ENCODE measurements around the gene SNX11.

The SNX11 gene

DNA sequence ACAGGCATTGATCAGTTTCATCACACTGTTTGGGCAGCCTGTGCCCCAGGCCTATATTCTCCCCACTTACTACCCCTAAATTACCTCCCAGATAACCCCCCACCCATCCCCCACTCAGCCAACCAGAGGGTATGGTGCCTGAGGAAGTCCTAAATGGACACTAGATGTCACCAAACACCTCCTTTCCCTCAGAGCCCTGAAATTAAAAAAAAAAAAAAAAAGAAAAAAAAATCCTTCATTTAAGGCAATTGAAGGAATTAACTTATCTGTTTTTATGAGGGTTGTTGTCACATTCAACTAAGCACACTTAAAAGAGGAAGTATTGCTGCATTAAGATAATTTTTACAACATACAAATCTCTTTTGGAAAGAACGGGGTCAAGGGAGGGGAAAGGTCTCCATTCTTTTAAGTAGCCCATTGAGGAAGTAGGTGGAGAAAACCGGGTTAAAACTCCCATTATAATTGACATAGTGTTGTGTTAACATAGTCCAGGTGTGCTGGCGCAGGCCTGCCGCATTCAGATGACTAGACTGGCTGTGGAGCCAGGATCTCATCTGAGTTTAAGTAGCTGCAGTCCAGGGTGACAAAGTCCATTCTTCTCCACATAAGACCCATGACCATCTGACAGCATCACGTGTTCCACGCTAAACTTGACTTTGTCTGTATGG is 46.3 kb downstream of the SNX11 start:
- TF ChIP-seq, protein P1, sequence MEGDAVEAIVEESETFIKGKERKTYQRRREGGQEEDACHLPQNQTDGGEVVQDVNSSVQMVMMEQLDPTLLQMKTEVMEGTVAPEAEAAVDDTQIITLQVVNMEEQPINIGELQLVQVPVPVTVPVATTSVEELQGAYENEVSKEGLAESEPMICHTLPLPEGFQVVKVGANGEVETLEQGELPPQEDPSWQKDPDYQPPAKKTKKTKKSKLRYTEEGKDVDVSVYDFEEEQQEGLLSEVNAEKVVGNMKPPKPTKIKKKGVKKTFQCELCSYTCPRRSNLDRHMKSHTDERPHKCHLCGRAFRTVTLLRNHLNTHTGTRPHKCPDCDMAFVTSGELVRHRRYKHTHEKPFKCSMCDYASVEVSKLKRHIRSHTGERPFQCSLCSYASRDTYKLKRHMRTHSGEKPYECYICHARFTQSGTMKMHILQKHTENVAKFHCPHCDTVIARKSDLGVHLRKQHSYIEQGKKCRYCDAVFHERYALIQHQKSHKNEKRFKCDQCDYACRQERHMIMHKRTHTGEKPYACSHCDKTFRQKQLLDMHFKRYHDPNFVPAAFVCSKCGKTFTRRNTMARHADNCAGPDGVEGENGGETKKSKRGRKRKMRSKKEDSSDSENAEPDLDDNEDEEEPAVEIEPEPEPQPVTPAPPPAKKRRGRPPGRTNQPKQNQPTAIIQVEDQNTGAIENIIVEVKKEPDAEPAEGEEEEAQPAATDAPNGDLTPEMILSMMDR (IDR thresholded peaks at IDR 0.05): no peak
- no peak for DNase-seq (ENCODE audit: low spot score)
- no peak overlapping the region for H3K27ac ChIP-seq
- H3K4me3 ChIP-seq: no peak overlapping the region

DNA sequence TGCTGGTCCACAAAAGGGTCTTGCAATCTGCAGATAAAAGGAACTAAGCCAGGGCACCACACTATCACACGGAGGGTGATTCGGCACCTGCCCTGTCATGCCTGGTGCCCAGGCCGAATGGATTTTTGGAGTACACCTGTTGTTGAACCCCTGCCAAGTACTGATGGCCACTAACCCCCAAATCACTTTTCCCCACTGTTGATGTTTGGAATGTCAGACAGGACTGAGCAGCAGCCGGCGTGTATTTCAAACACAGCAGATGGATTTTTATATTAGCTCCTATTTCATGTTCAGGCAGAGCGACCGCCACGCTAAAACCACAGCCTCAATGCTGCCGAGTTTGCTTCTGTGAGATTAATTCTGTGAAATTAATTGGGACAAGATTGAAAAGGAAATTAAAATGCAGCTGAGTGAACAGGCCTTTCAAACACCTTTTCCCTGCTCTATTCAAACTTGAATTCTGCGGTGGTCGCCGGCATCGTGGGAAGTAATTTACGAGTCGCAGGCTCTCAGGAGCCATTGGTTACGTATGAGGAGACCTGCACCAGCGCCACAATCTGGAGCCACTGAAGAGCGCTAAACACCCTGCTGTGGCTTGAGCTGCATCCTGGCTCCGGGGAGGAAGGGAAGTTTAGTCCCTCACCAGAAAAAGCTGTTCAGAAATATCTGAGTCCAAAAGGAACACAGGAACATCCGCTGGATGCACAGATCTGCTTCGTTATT is 48.5 kb downstream of the SNX11 start:
- H3K4me3 ChIP-seq: no peak overlapping the region
- no peak overlapping the region for H3K27ac ChIP-seq
- TF ChIP-seq, protein P1 (IDR thresholded peaks at IDR 0.05): no peak
- DNase-seq (ENCODE audit: low spot score): no peak

DNA sequence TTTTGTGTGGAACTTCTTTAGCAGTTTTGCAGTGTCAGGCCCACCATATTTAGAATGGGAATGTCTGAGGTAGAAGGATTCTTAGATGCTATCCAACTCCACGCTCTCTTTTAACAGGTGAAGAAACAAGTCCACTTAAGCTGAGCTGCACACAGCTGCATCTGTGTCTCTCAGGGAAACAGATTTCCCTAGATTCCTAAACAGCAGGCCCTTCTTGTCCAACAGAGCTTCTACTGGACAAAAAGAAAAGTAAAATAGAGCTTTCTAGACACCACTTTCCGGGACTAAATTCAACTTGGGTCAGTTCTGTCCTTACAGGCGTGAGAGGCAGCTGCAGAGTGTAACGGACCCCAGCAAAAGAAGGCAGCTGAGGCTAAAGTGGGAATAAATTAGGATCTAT is 51.7 kb downstream of the SNX11 start:
- Histone ChIP-seq H3K27ac (no peak overlapping the region), H3K4me3 (no peak overlapping the region)
- no peak for DNase-seq (ENCODE audit: low spot score)
- TF ChIP-seq, protein P1 (IDR thresholded peaks at IDR 0.05): no peak

DNA sequence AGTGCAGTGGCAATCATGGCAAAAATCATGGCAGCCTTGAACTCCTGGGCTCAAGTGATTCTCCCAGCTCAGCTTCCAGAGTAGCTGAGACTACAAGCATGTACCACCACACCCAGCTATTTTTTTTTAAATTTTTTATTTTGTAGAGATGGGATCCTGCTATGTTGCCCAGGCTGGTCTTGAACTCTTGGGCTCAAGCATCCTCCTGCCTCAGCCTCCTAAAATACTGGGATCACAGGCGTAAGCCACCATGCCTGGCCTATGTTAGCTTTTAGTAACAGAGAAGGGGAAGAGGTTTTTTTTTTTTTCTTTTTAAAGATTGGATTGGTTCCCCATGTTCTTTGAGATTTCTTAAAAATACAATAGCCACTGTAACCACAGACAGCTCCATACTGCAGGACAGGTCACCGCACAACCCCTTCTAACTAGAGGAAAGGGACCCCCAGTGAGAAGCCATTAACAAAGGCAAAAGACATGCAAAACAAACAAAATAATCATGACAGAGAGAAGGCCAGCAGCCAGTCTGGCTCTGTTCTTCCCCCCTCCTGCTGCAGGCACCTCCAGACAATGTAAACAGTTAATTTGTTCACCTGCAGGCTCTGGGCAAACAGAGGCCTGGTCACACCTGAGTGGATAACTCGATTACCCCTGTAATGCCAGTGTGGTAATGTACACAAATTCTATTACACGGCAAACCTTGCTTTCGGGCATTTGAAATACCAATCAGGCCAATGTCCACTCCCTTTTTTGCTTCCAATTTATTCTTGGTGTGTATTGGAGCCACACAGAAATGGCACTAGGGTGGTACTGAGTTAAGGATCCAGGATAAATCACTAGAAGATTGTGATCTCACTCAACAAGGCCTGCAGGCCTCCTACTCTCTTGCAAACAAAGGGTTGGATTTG is 52.9 kb downstream of the SNX11 start:
- TF ChIP-seq, protein P1 (IDR thresholded peaks at IDR 0.05): no peak
- DNase-seq (ENCODE audit: low spot score): no peak
- H3K4me3 ChIP-seq: no peak overlapping the region
- no peak overlapping the region for H3K27ac ChIP-seq

DNA sequence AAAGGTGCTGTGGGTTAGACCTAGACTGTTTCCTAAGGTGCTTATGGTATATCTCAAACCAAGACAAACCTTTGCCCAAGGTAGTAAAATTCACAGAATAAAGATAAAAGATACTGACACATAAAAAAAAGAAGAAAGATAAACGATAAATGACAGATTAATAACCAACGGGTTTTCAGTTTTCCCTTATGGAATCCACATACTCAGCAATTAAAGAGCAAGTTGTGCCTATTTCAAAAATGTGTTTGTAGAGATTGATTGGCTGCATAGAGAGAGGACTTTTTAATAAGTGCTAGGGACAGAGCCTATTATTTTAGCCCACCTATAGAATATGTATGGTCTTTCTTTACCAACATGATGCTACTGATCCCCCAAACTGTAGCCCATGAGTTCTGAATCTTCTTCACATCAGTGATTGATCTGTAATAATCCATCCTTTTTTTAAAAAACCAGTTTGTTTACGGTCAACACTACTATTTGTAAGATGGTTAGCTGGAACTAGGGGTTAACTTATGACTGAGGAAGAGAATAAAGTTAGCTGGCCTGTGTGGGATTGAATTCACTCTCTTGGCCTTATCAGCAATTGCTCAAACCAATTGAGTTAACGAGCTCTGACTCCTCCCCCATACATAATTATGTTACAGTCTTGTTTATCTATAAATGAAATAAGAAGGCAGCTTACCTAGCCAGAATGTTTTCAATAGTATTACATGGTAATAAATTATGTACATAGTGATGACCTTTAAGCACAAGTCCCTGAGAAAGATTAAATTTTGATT is 53.8 kb downstream of the SNX11 start:
- no peak overlapping the region for H3K4me3 ChIP-seq
- TF ChIP-seq, protein P1 (IDR thresholded peaks at IDR 0.05): no peak
- H3K27ac ChIP-seq: no peak overlapping the region
- DNase-seq (ENCODE audit: low spot score): no peak

DNA sequence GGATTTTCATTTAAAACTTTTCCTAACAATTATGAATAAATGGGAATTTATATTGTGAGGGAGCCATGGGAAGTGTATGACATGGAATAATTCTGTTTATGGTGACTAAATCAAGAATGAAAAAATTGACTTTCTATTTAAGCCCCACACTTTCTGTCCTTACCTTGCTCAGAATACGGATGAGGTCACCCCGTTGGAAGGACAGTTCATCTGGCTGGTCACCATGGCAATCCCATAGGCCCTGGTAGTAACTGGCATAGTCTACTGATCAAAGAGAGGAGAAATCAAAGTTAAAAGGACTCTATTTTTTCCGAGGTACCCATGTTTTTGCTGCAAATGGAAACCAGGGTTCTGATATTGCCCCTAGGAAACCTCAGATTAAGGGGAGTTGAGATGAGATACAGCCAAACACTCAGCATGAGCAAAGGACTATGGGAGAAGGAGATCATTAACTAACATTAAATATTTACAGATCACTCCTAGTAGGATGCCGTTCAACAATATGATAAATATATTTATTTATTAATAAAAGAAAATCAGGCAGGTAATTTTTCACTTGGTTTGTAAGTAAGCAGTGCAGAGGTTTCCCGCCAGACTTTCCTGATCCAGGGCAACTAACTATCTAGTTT is 54.9 kb downstream of the SNX11 start:
- DNase-seq (ENCODE audit: low spot score): no peak
- H3K27ac ChIP-seq: no peak overlapping the region

More for the DNA sequence above, 54.9 kb downstream of the SNX11 start:
- TF ChIP-seq, protein P1 (IDR thresholded peaks at IDR 0.05): no peak
- no peak overlapping the region for H3K4me3 ChIP-seq
